Liver (tissue), 9 donors: Measurements from ENCODE around the gene SLC22A12. TPM values are rescaled to one million over a fixed set of nuclear protein-coding genes. Genes with fewer than 3 reads are reported as not detected.

ENCODE experiments used
- DNase-seq: peaks from one replicate; pipeline ENCODE4 v3.0.0-alpha.2; 2017; ENCODE audit warnings: low spot score
- H3K27ac ChIP-seq, 2 donors: one replicate each; pipeline ENCODE4 v1.7.0; 2013; ENCODE audit warnings: inconsistent platforms in 2 of 2, low read length in 2 of 2, control low read depth in 1 of 2, low read depth in 1 of 2, mild to moderate bottlenecking in 1 of 2
- H3K27me3 ChIP-seq, 4 donors: one replicate each; pipeline versions ENCODE4 v1.6.1 to v1.7.0; 2013; ENCODE audit warnings: low read length in 3 of 4, inconsistent platforms in 1 of 4, mild to moderate bottlenecking in 1 of 4, moderate library complexity in 1 of 4; ENCODE audit not compliant: control insufficient read depth in 4 of 4, insufficient read depth in 4 of 4
- H3K36me3 ChIP-seq, 4 donors: one replicate each; pipeline versions ENCODE4 v1.6.1 to v1.7.0; 2013; ENCODE audit warnings: low read length in 3 of 4, mild to moderate bottlenecking in 3 of 4, low read depth in 1 of 4, moderate library complexity in 1 of 4; ENCODE audit not compliant: control insufficient read depth in 4 of 4, insufficient read depth in 3 of 4
- H3K4me1 ChIP-seq, 4 donors: one replicate each; pipeline versions ENCODE4 v1.6.1 to v1.7.0; 2013; ENCODE audit warnings: low read length in 3 of 4, mild to moderate bottlenecking in 3 of 4, moderate library complexity in 1 of 4; ENCODE audit not compliant: control insufficient read depth in 4 of 4, insufficient read depth in 4 of 4
- H3K4me3 ChIP-seq, 3 donors: one replicate each; pipeline versions ENCODE4 v1.6.1 to v1.7.0; 2013; ENCODE audit warnings: low read length in 3 of 3, control low read depth in 1 of 3, low read depth in 1 of 3, mild to moderate bottlenecking in 1 of 3
- H3K9ac ChIP-seq, 2 donors: one replicate each; pipeline ENCODE4 v1.7.0; 2013; ENCODE audit warnings: low read length in 2 of 2, mild to moderate bottlenecking in 2 of 2, moderate library complexity in 2 of 2, control low read depth in 1 of 2, low read depth in 1 of 2
- H3K9me3 ChIP-seq, 4 donors: one replicate each; pipeline versions ENCODE4 v1.6.1 to v1.7.0; 2013; ENCODE audit warnings: low read length in 3 of 4; ENCODE audit not compliant: control insufficient read depth in 4 of 4
- ATF3 ChIP-seq: IDR thresholded peaks from 2 replicates; pipeline ENCODE4 v1.6.1; 2016; ENCODE audit warnings: antibody characterized with exemption
- EGR1 ChIP-seq, 2 donors: IDR thresholded peaks; 2 replicates each; pipeline ENCODE4 v1.6.1; 2016 to 2018; ENCODE audit warnings: antibody characterized with exemption in 2 of 2, low read depth in 2 of 2
- FOXA1 ChIP-seq: IDR thresholded peaks from 2 replicates; pipeline ENCODE4 v1.6.1; 2016; ENCODE audit warnings: antibody characterized with exemption
- GABPA ChIP-seq, 2 donors: IDR thresholded peaks in 1 of 2; conservative IDR thresholded peaks in 1 of 2; 2 replicates each; pipeline ENCODE4 v1.6.1; 2016; ENCODE audit warnings: antibody characterized with exemption in 2 of 2, mild to moderate bottlenecking in 1 of 2, moderate library complexity in 1 of 2
- HNF4A ChIP-seq, 2 donors: conservative IDR thresholded peaks; 2 replicates each; pipeline ENCODE4 v1.6.1; 2016; ENCODE audit warnings: antibody characterized with exemption in 2 of 2, mild to moderate bottlenecking in 2 of 2
- HNF4G ChIP-seq: IDR thresholded peaks from 2 replicates; pipeline ENCODE4 v1.6.1; 2016; ENCODE audit warnings: antibody characterized with exemption
- JUND ChIP-seq, 2 donors: IDR thresholded peaks; 2 replicates each; pipeline ENCODE4 v1.6.1; 2016; ENCODE audit warnings: antibody characterized with exemption in 2 of 2
- MAX ChIP-seq: IDR thresholded peaks from 2 replicates; pipeline ENCODE4 v1.6.1; 2016; ENCODE audit warnings: antibody characterized with exemption
- NR2F2 ChIP-seq: IDR thresholded peaks from 2 replicates; pipeline ENCODE4 v1.6.1; 2016; ENCODE audit warnings: antibody characterized with exemption
- RAD21 ChIP-seq, 2 donors: IDR thresholded peaks; 2 replicates each; pipeline ENCODE4 v1.6.1; 2016; ENCODE audit warnings: antibody characterized with exemption in 2 of 2, mild to moderate bottlenecking in 2 of 2
- REST ChIP-seq: IDR thresholded peaks from 2 replicates; pipeline ENCODE4 v1.6.1; 2016; ENCODE audit warnings: antibody characterized with exemption, mild to moderate bottlenecking
- RXRA ChIP-seq, 2 donors: IDR thresholded peaks; 2 replicates each; pipeline ENCODE4 v1.6.1; 2017 to 2018; ENCODE audit warnings: antibody characterized with exemption in 2 of 2, mild to moderate bottlenecking in 1 of 2
- SP1 ChIP-seq: IDR thresholded peaks from 2 replicates; pipeline ENCODE4 v1.6.1; 2018; ENCODE audit warnings: antibody characterized with exemption, mild to moderate bottlenecking
- TAF1 ChIP-seq: conservative IDR thresholded peaks from 2 replicates; pipeline ENCODE4 v1.6.1; 2016; ENCODE audit warnings: antibody characterized with exemption, mild to moderate bottlenecking
- YY1 ChIP-seq: IDR thresholded peaks from 2 replicates; pipeline ENCODE4 v1.6.1; 2016; ENCODE audit warnings: antibody characterized with exemption, mild to moderate bottlenecking
- ZBTB33 ChIP-seq: IDR thresholded peaks from 2 replicates; pipeline ENCODE4 v1.6.1; 2016; ENCODE audit warnings: antibody characterized with exemption
- WGBS: extraction: QIAGEN DNeasy Blood & Tissue Kit; methylation state at CpG from one replicate; pipeline ENCODE4 v1.1.7; 2013; 5-methylcytosine and 5-hydroxymethylcytosine counted together
- polyA plus RNA-seq, 2 donors: library from polyadenylated mRNA; stranded (reverse) in 1 of 2; unstranded in 1 of 2; fragments of 200-250 nt in 1 of 2; fragments of >200 nt in 1 of 2; fragmentation: Nextera tagmentation in 1 of 2; extraction: Ambion mirVana in 1 of 2; gene quantifications; one replicate each; pipeline versions ENCODE4 v1.2.1 to v1.2.3, GENCODE V29; 2013 to 2015
- total RNA-seq, 2 donors: library from RNA; depleted of rRNA; stranded (reverse); fragments of >200 nt; gene quantifications; one replicate each; pipeline ENCODE4 v1.2.3, GENCODE V29; 2014
- TF ChIP-seq, protein P1 (sequence below): fragments of 150-350 bp; IDR thresholded peaks from 2 replicates; pipeline ENCODE4 v1.5.1; 2017; ENCODE audit warnings: improper control_type of control experiment, low read depth, low read length; ENCODE audit not compliant: missing input control
- donor health status: healthy.
- donor health status: healthy.
- donor health status: healthy.
- donor health status: healthy.
- donor health status: healthy.

The SLC22A12 gene
- total and polyA plus RNA-seq, 4 donors, result under 0.01 to 0.02 TPM; not detected in 2

DNA sequence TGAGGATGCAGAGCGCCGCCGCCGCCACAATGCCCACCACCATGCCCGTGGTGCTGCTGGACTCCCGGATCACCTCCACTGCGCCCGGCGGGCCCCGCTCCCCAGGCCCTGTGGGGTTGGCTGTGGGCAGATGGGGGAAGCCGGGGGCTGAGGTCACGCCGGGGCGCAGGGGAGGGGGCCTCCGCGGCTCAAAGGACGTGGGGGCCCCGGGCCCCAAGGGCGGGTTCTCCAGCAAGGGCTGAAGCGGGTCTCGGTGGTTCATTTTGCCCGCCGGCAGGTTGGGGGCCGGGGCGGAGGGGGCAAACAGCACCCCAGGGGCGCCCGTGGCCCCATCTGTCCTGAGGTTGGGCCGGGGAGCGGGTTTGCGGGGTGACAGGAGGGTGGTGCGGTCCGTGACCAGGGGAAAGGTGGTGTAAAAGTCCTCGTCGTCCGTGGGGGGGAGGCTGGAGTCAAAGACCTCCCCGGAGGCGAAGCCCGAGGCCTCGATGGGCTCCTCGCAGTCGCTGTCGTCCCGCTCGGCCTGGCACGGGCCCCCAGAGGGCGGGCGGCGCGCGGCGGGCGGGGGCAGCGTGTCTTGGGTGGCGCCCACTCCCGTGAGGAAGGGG is 16.5 kb downstream of the SLC22A12 start:
- H3K4me3 ChIP-seq, result no peak overlapping the region
- no peak for TF ChIP-seq ZBTB33
- no peak for TF ChIP-seq RAD21 (IDR thresholded peaks at IDR 0.05)
- no peak for TF ChIP-seq YY1
- TF ChIP-seq REST, result no peak
- TF ChIP-seq HNF4G, result no peak
- TF ChIP-seq EGR1 (IDR thresholded peaks at IDR 0.05; ENCODE audit: low read depth in 2 of 2), result no peak
- TF ChIP-seq JUND (IDR thresholded peaks at IDR 0.05), result no peak
- TF ChIP-seq NR2F2, result no peak
- TF ChIP-seq HNF4A (conservative IDR thresholded peaks at IDR 0.05), result no peak
- no peak for TF ChIP-seq FOXA1
- TF ChIP-seq TAF1, result no peak
- no peaks in the 10 kb centered on the region for H3K9me3 ChIP-seq
- H3K36me3 ChIP-seq, result no peaks in the 10 kb centered on the region
- H3K27me3 ChIP-seq, result peaks cover 0 to 4% (median 0%) of the 10 kb centered on the region in 4 donors
- peaks cover 0 to 3% (median 0%) of the 10 kb centered on the region in 4 donors for H3K4me1 ChIP-seq
- no peak overlapping the region for H3K27ac ChIP-seq
- DNase-seq, result no peak
- WGBS, result 69% methylated on average over 55 of the region's 55 CpGs
- H3K9ac ChIP-seq, result no peak overlapping the region

DNA sequence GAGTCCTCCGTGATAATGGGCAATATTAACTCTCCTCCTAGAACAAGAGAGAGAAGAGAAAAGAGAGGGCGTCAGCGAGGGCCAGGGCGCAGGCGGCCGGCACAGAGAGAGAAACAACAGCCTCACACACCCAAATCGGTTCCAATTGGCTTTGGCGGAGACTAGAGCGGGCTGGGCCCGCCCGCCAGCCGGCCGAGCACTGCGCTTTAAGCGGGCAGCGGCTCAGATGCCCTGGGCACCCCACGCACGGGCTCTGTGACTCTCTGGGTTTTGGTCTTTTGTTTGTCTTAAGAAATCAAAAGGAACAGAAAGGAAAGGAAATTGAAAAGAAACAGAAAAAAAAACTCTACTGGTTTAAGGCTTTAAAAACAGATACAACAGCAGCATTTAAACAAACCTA is 17.0 kb downstream of the SLC22A12 start:
- peaks cover 0 to 3% (median 0%) of the 10 kb centered on the region in 4 donors for H3K4me1 ChIP-seq
- H3K27me3 ChIP-seq, result peaks cover 0 to 4% (median 0%) of the 10 kb centered on the region in 4 donors
- no peak overlapping the region for H3K27ac ChIP-seq
- WGBS, result 37% methylated on average over 18 of the region's 18 CpGs
- H3K9me3 ChIP-seq, result no peaks in the 10 kb centered on the region
- DNase-seq, result no peak
- no peak for TF ChIP-seq MAX
- no peak for TF ChIP-seq RAD21 (IDR thresholded peaks at IDR 0.05)
- TF ChIP-seq SP1, result no peak
- no peak for TF ChIP-seq YY1
- no peak for TF ChIP-seq FOXA1
- TF ChIP-seq RXRA (IDR thresholded peaks at IDR 0.05), result no peak
- no peak for TF ChIP-seq REST
- TF ChIP-seq GABPA (IDR thresholded peaks at IDR 0.05 in 1 of 2, conservative IDR thresholded peaks at IDR 0.05 in 1 of 2), result no peak
- TF ChIP-seq EGR1 (IDR thresholded peaks at IDR 0.05; ENCODE audit: low read depth in 2 of 2), result no peak
- no peak for TF ChIP-seq TAF1
- TF ChIP-seq ZBTB33, result no peak
- TF ChIP-seq, protein P1, sequence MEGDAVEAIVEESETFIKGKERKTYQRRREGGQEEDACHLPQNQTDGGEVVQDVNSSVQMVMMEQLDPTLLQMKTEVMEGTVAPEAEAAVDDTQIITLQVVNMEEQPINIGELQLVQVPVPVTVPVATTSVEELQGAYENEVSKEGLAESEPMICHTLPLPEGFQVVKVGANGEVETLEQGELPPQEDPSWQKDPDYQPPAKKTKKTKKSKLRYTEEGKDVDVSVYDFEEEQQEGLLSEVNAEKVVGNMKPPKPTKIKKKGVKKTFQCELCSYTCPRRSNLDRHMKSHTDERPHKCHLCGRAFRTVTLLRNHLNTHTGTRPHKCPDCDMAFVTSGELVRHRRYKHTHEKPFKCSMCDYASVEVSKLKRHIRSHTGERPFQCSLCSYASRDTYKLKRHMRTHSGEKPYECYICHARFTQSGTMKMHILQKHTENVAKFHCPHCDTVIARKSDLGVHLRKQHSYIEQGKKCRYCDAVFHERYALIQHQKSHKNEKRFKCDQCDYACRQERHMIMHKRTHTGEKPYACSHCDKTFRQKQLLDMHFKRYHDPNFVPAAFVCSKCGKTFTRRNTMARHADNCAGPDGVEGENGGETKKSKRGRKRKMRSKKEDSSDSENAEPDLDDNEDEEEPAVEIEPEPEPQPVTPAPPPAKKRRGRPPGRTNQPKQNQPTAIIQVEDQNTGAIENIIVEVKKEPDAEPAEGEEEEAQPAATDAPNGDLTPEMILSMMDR, result no peak
- no peak for TF ChIP-seq HNF4A (conservative IDR thresholded peaks at IDR 0.05)
- TF ChIP-seq ATF3, result no peak
- TF ChIP-seq HNF4G, result no peak
- H3K36me3 ChIP-seq, result no peaks in the 10 kb centered on the region
- H3K4me3 ChIP-seq, result no peak overlapping the region
- no peak overlapping the region for H3K9ac ChIP-seq
